ENCODE data around the gene SHKBP1.
A peak's percentile ranks its signal among the peaks of the same experiment; 100 is the strongest.

SHKBP1 gene

DNA sequence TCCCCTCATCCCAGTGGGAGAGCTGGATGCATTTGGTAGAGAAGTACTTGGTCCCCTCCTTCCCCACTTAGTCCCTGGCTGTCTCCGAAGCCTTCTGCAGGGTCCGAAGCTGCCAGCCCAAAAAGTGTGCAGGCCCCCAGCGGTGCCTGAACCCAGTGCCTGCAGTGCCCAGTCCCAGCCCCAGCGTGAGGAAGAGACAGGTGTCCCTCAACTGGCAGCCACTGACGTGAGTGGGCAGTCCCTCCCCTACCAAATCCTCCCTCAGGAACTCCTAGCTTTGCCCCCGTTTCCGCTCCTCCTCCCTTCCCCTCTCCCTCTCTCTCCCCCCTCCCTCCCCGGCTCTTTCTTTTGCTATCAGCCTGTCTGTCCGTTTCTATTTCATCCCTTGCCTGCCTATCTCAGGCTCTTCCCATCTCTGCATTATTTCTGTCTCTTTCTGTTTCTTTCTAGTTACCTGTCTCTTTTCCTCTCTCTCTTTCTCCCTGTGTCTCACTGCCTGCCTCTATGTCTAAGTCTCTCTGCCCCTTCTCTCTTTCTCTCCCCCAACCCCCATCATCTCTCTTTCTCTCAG is 22.7 kb downstream of the SHKBP1 start:
- TF ChIP-seq YY1 (IDR thresholded peaks at IDR 0.05; ENCODE audit: insufficient read depth, insufficient read length) (no peak), SUZ12 (IDR thresholded peaks at IDR 0.05; ENCODE audit: extremely low read depth, insufficient read depth, insufficient read length) (no peak), ZNF274 (IDR thresholded peaks at IDR 0.05; ENCODE audit: low read depth, low read length) (no peak)
- Histone ChIP-seq H3K9ac (ENCODE audit: insufficient read length, low read depth) (peak overlapping the region; percentile 44), H3K36me3 (ENCODE audit: insufficient read depth, insufficient read length, low read length) (no peaks in the 10 kb centered on the region), H3K4me1 (ENCODE audit: insufficient read depth, insufficient read length) (peaks cover 4% of the 10 kb centered on the region), H3K4me3 (ENCODE audit: insufficient read length, low read depth) (no peak overlapping the region), H3K27me3 (ENCODE audit: insufficient read depth, insufficient read length) (peaks cover 30% of the 10 kb centered on the region), H3K9me3 (ENCODE audit: insufficient read depth, low read length) (no peaks in the 10 kb centered on the region)
- no peak for DNase-seq (ENCODE audit: low read depth, low spot score)

DNA sequence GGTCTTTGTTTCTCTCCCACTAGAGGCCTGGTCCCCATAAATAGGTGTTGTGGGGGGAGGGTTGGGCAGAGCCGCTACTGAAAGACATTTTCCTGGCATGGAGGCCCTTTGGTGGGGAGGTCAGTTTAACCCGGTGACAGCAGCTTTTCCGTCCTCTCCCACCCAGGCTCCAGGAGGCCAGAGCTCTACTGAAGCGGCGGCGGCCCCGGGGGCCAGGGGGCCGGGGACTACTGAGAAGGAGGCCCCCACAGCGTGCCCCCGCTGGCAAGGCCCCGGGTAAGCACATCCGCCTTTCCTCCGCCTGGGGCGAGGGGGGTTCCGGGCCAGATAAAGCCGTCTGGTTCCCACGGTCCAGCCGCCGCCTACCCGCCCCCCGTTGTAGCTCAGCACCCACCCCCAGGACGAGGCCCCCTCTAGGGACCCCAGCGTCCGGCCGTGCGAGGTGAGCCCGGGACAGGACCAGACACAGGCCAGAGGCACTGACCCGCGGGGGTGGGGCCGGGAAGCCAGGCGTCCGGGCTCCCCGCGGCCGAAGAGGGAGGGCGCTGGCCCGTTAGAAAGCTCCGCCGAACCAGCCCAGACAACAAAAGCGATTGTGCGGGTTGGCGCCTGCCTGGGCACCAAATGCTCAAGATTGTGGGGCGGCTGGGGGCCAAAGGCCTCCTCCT is 23.4 kb downstream of the SHKBP1 start:
- Histone ChIP-seq H3K4me3 (ENCODE audit: insufficient read length, low read depth) (peak overlapping the region; percentile 4), H3K36me3 (ENCODE audit: insufficient read depth, insufficient read length, low read length) (no peaks in the 10 kb centered on the region), H3K4me1 (ENCODE audit: insufficient read depth, insufficient read length) (peaks cover 3% of the 10 kb centered on the region), H3K9ac (ENCODE audit: insufficient read length, low read depth) (no peak overlapping the region), H3K9me3 (ENCODE audit: insufficient read depth, low read length) (no peaks in the 10 kb centered on the region), H3K27me3 (ENCODE audit: insufficient read depth, insufficient read length) (peaks cover 36% of the 10 kb centered on the region)
- TF ChIP-seq YY1 (IDR thresholded peaks at IDR 0.05; ENCODE audit: insufficient read depth, insufficient read length) (no peak), SUZ12 (IDR thresholded peaks at IDR 0.05; ENCODE audit: extremely low read depth, insufficient read depth, insufficient read length) (no peak), ZNF274 (IDR thresholded peaks at IDR 0.05; ENCODE audit: low read depth, low read length) (no peak)
- DNase-seq (ENCODE audit: low read depth, low spot score), result no peak

DNA sequence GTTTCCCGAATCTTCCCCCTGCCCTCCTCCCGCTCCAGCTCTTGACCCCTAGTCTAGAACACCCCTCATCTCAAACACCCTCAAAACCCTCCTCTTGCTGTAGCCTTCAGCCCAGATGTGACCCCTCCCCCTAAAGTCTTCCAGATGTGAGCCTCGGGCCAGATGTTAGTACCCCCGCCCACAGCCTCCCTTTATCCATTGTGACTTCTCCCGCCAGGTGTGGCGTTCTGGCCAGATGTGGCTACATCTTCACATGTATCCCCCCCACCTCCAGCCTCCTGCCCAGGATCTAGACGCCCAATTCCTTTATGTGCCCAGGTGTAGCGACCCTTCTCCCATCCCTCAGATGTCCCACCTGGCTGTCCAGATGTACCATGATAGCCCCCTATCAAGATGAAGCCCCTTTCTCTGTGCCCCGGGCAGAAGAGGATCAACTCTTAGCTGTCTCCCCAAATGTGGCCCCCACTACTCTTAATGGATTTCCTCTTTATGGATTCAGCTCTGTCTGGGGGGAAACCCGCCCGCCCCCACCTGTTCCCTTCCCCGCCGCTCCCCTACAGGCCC is 24.0 kb downstream of the SHKBP1 start:
- no peak overlapping the region for H3K4me3 ChIP-seq (ENCODE audit: insufficient read length, low read depth)
- peaks cover 7% of the 10 kb centered on the region for H3K4me1 ChIP-seq (ENCODE audit: insufficient read depth, insufficient read length)
- H3K9ac ChIP-seq (ENCODE audit: insufficient read length, low read depth), result no peak overlapping the region

DNA sequence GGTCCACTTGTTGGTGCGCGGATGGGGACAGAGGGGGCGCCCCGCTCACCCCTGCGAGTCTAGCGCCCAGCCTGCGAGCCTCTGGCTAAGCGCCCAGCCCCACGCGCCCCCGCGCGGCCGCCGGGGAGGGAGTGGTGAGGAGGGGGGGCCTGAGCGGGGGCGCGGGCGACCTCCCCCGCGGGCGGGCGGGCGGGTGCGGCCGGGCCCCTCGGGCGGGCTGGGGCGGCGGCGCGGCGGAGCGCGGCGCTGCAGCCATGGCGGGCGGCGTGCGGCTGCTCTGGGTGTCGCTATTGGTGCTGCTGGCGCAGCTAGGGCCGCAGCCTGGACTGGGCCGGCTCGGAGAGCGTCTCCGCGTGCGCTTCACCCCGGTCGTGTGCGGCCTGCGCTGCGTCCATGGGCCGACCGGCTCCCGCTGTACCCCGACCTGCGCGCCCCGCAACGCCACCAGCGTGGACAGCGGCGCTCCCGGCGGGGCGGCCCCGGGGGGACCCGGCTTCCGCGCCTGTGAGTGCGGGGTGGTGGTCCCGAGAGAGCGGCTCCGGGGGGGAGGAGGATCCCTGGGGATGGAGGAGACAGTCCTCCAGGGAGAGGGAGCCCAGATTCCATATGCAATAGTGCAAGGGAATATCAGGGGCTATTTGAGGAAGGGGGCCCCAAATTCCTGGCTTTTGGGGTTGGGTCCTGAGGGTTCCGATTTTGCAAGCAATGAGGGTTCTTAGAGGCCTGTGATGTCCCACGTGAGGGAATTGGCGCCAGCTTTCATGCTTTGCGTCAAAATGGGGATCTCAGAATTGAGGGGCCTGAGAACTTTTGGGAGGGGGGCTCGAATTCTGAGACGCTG is 24.7 kb downstream of the SHKBP1 start, which contains the start of gene LTBP4:
TSS of gene LTBP4 (plus strand) at position 236 of the 841 bp plus-strand sequence. CDS start at position 255, 19 bp downstream.
- H3K9me3 ChIP-seq (ENCODE audit: insufficient read depth, low read length), result no peaks in the 10 kb centered on the region
- H3K27me3 ChIP-seq (ENCODE audit: insufficient read depth, insufficient read length), result peaks cover 35% of the 10 kb centered on the region
- H3K36me3 ChIP-seq (ENCODE audit: insufficient read depth, insufficient read length, low read length), result no peaks in the 10 kb centered on the region
- H3K9ac ChIP-seq (ENCODE audit: insufficient read length, low read depth), result peak within 1 kb of the TSS; percentile 32
- peak within 1 kb of the TSS; percentile 34 for H3K4me3 ChIP-seq (ENCODE audit: insufficient read length, low read depth)
- no peak for TF ChIP-seq YY1 (IDR thresholded peaks at IDR 0.05; ENCODE audit: insufficient read depth, insufficient read length)
- no peak for TF ChIP-seq SUZ12 (IDR thresholded peaks at IDR 0.05; ENCODE audit: extremely low read depth, insufficient read depth, insufficient read length)
- no peak for TF ChIP-seq ZNF274 (IDR thresholded peaks at IDR 0.05; ENCODE audit: low read depth, low read length)
- DNase-seq (ENCODE audit: low read depth, low spot score), result no peak
- H3K4me1 ChIP-seq (ENCODE audit: insufficient read depth, insufficient read length), result peaks cover 7% of the 10 kb centered on the region

More for the DNA sequence above, 24.0 kb downstream of the SHKBP1 start:
- TF ChIP-seq YY1 (IDR thresholded peaks at IDR 0.05; ENCODE audit: insufficient read depth, insufficient read length) (no peak), ZNF274 (IDR thresholded peaks at IDR 0.05; ENCODE audit: low read depth, low read length) (no peak), SUZ12 (IDR thresholded peaks at IDR 0.05; ENCODE audit: extremely low read depth, insufficient read depth, insufficient read length) (no peak)
- Histone ChIP-seq H3K27me3 (ENCODE audit: insufficient read depth, insufficient read length) (peaks cover 36% of the 10 kb centered on the region), H3K36me3 (ENCODE audit: insufficient read depth, insufficient read length, low read length) (no peaks in the 10 kb centered on the region), H3K9me3 (ENCODE audit: insufficient read depth, low read length) (no peaks in the 10 kb centered on the region)
- no peak for DNase-seq (ENCODE audit: low read depth, low spot score)

DNA sequence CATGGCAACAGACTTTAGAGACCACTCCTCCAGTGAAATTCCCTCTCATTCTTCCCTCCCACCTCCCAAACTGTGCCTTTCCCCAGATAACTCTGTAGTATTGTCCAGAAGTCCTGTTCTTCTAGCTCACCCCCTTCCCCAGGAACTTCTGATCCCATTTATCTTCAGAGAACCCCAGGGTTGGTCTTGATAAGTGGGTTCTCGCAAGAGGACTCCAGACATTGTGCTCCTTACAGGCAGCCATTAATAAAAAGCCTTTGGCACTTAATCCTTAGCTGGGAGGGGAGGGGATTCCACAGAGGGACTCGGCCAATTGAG is 26.4 kb downstream of the SHKBP1 start:
- Histone ChIP-seq H3K9me3 (ENCODE audit: insufficient read depth, low read length) (no peaks in the 10 kb centered on the region), H3K4me3 (ENCODE audit: insufficient read length, low read depth) (peak overlapping the region; percentile 15), H3K4me1 (ENCODE audit: insufficient read depth, insufficient read length) (peaks cover 7% of the 10 kb centered on the region), H3K36me3 (ENCODE audit: insufficient read depth, insufficient read length, low read length) (no peaks in the 10 kb centered on the region), H3K27me3 (ENCODE audit: insufficient read depth, insufficient read length) (peaks cover 35% of the 10 kb centered on the region), H3K9ac (ENCODE audit: insufficient read length, low read depth) (peak overlapping the region; percentile 61)
- no peak for TF ChIP-seq ZNF274 (IDR thresholded peaks at IDR 0.05; ENCODE audit: low read depth, low read length)
- TF ChIP-seq SUZ12 (IDR thresholded peaks at IDR 0.05; ENCODE audit: extremely low read depth, insufficient read depth, insufficient read length), result no peak
- no peak for TF ChIP-seq YY1 (IDR thresholded peaks at IDR 0.05; ENCODE audit: insufficient read depth, insufficient read length)
- no peak for DNase-seq (ENCODE audit: low read depth, low spot score)

DNA sequence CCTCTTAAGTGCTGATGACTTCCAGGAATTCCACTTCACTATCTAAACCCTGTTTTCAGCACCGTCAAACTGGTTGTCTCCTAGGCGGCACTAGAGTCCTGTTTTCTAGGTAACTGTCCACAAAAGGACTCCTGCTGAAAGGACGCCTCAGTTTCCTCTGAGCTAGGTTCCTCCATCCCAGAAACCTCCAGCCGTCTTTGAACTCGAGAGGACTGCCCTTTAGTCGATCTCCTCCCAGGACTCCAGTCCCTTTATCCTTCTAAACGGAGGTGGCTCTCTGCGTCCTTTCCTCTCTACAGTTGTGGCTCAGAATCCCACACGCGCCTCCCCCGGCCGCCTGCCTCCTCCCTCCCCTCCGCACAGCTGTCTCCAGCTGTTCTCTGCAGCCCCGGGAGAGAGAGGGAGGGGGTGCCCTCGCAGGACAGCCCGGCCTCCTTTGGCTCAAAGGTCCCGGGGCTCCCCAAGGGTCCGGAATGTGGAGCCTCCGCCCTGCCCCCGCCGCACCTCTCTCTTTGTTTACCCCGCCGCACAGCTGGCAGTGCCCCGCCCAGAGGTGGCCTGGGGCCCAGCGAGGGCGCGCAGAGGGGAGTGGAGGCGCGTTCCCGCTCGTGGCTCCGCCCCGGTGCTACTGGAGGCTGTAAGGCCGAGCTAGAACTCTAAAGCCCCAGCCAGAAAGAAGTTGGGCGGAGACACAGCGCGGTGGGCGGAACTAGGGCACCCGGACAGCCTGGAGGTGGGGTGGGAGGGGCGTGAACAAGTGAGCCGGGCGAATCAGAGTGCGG is 26.9 kb downstream of the SHKBP1 start:
- TF ChIP-seq YY1 (IDR thresholded peaks at IDR 0.05; ENCODE audit: insufficient read depth, insufficient read length), result no peak
- TF ChIP-seq SUZ12 (IDR thresholded peaks at IDR 0.05; ENCODE audit: extremely low read depth, insufficient read depth, insufficient read length), result no peak
- no peak for TF ChIP-seq ZNF274 (IDR thresholded peaks at IDR 0.05; ENCODE audit: low read depth, low read length)
- Histone ChIP-seq H3K36me3 (ENCODE audit: insufficient read depth, insufficient read length, low read length) (no peaks in the 10 kb centered on the region), H3K27me3 (ENCODE audit: insufficient read depth, insufficient read length) (peaks cover 41% of the 10 kb centered on the region), H3K9me3 (ENCODE audit: insufficient read depth, low read length) (no peaks in the 10 kb centered on the region), H3K9ac (ENCODE audit: insufficient read length, low read depth) (peak overlapping the region; percentile 61), H3K4me1 (ENCODE audit: insufficient read depth, insufficient read length) (peaks cover 7% of the 10 kb centered on the region), H3K4me3 (ENCODE audit: insufficient read length, low read depth) (peak overlapping the region; percentile 24)
- peak; percentile 92 for DNase-seq (ENCODE audit: low read depth, low spot score)
